COLO668 (cell line): ENCODE data around the gene SLC16A9.

Experiments
- DNase-seq: peaks from one replicate; lab custom pipeline; 2025; ENCODE audit not compliant: unreplicated experiment; lab: John Stamatoyannopoulos, UW

The SLC16A9 gene

GRCh38 chr10:59719374-59719773, 9.7 kb upstream of the SLC16A9 start:
- no peak for DNase-seq

- DNase-seq = no peak
These were observed 8.6 kb upstream of the SLC16A9 start for GRCh38 chr10:59718257-59718656.

- DNase-seq = no peak
These were observed 3.7 kb upstream of the SLC16A9 start for GRCh38 chr10:59713196-59713821.

- no peak for DNase-seq
These were observed 2.3 kb upstream of the SLC16A9 start for GRCh38 chr10:59711871-59712494.

DNA sequence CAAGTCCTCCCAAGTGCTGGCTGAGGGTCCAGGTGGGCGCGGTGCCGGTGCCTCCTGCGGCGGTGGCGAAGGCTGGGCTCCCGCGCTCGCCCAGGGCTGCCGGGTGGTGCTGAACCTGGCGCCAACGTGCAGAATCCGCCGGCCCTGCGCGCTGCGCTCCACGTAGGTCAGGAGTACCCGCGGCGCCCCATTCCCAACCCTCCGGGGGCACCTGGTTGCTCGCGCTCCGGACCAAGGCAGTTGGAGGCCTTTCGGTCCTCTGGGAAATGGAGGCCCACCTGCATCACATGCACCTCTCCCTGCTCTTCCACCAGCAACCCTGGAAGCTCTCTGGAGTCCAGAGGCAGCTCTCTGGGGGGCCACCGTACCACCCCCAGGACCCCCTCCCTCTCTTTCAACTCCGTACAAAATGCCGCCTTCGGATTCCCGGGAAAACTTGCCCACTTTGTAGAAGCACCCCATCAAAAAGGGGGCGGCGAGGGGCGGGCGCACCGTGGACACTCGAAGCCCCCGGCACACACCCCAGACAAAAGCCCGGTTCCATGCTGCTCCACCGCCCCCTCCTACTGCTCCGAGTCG, 745 bp downstream of the SLC16A9 start:
- peak; percentile 47 for DNase-seq

DNA sequence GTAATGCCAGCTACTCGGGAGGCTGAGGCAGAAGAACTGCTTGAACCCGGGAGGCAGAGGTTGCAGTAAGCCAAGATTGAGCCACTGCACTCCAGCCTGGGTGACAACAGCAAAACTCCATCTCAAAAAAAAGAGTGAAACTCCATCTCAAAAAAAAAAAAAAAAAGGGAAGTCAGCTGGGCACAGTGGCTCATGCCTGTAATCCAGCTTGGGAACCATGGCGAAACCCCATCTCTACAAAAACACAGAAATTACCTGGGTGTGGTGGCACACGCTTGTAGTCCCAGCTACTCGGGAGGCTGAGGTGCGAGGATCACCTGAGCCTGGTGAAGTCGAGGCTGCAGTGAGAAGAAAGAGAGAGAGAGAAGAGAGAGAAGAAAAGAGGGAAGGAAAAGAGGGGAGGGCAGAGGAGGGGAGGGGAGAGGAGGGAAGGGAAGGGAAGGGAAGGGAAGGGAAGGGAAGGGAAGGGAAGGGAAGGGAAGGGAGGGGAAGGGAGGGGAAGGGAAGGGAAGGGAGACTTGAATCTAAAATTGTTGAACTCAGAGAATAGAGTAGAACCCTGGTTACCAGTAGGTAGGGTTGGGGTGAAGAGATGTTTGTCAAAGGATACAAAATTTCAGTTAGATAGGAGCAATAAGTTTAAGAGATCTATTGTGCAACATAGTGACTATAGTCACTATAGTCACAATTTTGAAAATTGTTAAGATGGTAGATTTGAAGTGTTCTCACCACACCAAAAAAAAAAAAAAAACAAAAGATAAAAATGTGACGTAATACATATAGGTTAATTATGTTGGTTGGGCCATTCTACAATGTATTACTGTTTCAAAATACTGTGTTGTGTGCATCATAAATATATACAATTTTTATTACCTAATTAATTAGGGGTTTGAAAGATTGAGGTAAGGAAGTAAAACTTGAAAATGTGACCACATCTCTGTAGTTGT, 2.5 kb downstream of the SLC16A9 start:
- no peak for DNase-seq

DNA sequence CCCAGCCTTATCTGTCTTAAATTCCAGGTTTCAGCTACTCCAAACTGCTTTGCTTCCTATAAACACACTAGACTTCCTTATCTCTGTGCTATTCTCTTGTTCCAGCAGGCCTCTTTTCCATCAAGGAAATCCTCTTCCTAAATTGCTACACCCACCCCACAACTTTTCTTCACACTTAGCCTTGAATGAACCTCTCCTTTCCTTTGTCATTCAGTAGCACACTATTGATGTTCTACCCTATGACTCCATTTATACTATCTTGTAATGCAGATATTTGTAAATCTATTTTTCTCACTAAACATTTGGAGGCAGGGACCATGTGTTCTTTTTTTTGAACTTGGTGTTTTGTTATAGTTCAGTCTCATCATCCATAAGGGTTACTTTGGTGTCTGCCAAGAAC, 3.7 kb downstream of the SLC16A9 start:
- DNase-seq = no peak

- no peak for DNase-seq
These were observed 5.0 kb downstream of the SLC16A9 start for GRCh38 chr10:59704630-59705029.

DNA sequence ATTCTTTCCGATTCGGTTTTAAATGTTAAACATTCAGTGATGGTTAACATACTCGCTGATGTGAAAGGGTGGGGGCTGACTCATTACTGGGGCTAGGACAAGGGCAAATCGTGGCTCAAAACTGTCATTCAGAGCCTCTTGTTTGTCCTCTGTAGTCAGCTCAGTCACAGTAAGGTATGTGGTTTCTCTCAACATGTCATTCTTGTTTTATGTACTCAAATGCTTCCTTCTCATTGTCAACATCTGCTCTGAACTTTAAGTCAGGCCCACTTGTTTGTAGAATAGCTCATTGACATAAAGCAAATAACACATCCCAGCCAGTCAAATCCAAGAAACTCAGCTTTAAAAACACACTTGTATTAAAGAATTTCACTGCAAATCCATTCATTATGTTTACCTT, 7.3 kb downstream of the SLC16A9 start:
- peak; percentile 5 for DNase-seq

- no peak for DNase-seq
These were observed 8.9 kb downstream of the SLC16A9 start for GRCh38 chr10:59700709-59701108.

GRCh38 chr10:59698326-59698725, 11.3 kb downstream of the SLC16A9 start:
- no peak for DNase-seq

DNA sequence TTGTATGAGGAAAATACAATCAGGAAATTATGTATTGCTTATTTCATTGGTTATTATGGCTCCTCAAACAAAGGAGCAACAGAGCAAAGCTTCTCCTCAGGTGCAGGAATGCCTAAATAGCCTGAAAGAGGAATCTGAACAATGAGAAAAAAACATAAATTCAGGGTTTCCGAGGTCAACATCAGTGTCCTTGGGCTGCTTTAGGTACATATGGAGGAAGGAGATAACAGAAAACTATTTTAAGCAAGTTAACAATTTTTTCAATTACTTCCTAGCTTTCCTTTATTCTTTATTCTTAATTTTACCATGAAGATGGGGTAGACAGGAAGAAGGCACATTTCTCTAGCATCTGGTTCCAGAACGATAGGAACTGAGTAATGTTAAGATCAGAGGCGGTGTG, 14.0 kb downstream of the SLC16A9 start:
- no peak for DNase-seq

DNA sequence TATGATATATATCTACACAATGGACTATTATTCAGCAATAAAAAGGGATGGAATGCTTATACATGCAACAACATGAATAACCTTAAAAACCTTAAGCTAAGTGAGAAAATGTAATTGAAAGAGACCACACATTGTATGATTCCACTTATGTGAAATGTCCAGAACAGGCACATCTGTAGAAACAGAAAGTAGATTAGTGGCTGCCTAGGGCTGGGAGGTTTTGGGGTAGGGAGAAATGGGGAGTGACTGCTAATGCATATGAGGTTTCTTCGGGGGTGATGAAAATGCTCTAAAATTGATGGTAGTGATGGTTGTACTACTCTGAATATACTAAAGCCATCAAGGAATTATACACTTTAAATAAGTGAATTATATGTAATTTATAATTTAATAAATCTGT, 14.7 kb downstream of the SLC16A9 start:
- DNase-seq = no peak

GRCh38 chr10:59692113-59692512, 17.5 kb downstream of the SLC16A9 start:
- DNase-seq = no peak

DNA sequence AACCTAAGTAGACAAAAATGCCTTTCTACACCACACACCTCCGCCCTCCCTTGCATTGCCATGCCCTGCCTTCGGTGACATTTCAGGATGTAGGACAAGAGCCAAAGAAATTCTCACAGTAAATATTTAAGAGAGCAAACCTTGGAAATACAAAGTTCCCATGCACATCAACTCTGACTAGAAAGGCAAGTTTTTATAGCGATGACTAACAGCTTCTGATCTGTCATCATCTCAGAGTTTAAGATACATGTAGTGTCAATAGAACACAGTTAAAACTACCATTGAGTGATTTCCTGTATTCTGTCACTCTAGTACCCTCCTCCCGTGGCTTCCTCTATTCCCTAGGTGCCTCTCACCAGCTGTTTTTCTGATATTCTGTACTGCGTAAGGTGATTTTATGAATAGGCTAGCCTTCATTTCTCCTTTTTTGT, 20.7 kb downstream of the SLC16A9 start:
- DNase-seq = no peak

- no peak for DNase-seq
These were observed 22.0 kb downstream of the SLC16A9 start for GRCh38 chr10:59687657-59688056.

- no peak for DNase-seq
These were observed 25.6 kb downstream of the SLC16A9 start for GRCh38 chr10:59684006-59684405.

DNA sequence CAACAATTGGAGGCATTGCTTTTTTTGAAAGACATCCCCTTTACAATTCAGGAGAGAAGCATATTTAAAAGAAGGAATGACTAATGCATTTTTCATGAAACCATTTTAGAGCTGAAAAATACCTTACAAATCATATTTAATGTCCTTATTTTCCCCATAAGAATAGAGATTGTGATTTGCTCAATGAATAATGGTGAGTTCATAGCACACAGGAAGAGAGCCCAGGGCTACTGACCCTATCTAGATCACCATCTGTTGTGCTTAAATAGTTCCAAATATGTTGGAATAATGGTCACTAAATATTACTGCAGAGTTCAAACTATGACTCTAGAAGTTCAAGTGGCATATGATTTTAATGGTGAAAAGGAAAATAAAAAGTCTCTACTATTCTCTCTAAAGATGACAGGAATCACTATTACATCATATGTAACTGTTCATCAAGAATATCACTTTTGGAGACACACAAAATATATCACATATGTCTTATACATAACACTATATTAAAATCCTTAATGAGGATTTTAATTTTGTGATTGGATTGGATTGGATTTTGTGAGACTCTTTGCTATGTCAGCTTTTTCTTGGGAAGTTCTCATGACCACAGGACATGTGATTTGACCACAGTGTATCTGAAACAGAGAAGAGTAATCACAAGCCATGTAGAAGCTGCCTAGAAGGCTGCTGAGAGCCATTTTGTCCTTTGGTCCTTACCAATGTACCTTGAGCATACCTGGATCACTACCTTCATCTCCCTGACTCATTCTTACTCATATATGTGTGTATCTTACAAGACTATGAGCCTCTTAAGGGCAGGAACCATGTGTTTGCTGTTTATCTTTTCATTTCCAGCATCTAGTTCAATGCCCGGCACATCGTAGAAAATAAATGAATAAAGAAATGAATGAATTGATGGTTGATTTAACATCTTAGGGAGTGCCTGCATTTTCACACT, 26.4 kb downstream of the SLC16A9 start:
- no peak for DNase-seq

- DNase-seq = no peak
These were observed 29.5 kb downstream of the SLC16A9 start for GRCh38 chr10:59680199-59680598.

DNA sequence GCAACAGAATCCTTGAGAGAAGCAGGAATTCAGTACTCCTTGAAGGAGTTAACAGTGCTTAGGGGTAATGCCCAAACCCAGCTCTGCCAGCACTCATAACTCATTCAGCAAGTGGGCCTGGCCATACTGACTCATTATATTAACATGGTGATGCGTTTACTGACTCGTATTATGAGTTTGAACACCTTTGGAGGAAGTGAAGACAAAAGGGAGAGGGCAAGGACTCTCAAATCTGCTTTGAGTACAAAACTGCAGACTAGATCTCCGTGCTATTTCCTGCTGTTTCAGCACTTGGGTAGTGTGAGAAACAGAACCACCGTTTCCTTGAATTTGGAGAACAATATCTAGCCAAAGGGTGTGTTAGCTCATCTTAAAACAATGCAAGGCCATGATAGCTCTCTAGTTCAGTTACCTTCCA, 30.8 kb downstream of the SLC16A9 start:
- DNase-seq = no peak
